Neural progenitor cell (in vitro differentiated cells): ENCODE measurements around the gene IL10RB. TPM values are rescaled to one million over a fixed set of nuclear protein-coding genes. Genes with fewer than 3 reads are reported as not detected.

Source experiments
- DNase-seq: peaks from one replicate; pipeline ENCODE4 v3.0.0-alpha.2; 2016; ENCODE audit warnings: low spot score
- H2AFZ ChIP-seq: fragments of 200-600 bp; sonication (generic); replicated peaks from 2 replicates; pipeline ENCODE4 v1.6.1; 2016; ENCODE audit warnings: antibody characterized with exemption
- H3F3A ChIP-seq: fragments of 200-600 bp; sonication (generic); 2 replicates; pipeline ENCODE4 v1.6.1; 2016; ENCODE audit warnings: antibody characterized with exemption, low read depth
- H3K27ac ChIP-seq: fragments of 200-600 bp; sonication (generic); 2 replicates; pipeline ENCODE4 v1.5.1; 2016; ENCODE audit warnings: mild to moderate bottlenecking
- H3K27me3 ChIP-seq: fragments of 200-600 bp; sonication (generic); 2 replicates; pipeline ENCODE4 v1.6.1; 2016; ENCODE audit warnings: mild to moderate bottlenecking, moderate library complexity
- H3K36me3 ChIP-seq: fragments of 200-600 bp; sonication (generic); 2 replicates; pipeline ENCODE4 v1.5.1; 2016
- H3K4me1 ChIP-seq: fragments of 200-600 bp; sonication (generic); 2 replicates; pipeline ENCODE4 v1.6.1; 2016; ENCODE audit warnings: mixed run types
- H3K4me2 ChIP-seq: fragments of 200-600 bp; sonication (generic); 2 replicates; pipeline ENCODE4 v1.6.1; 2016
- H3K4me3 ChIP-seq: fragments of 200-600 bp; sonication (generic); 2 replicates; pipeline ENCODE4 v1.5.1; 2016
- H3K79me2 ChIP-seq: fragments of 200-600 bp; sonication (generic); 2 replicates; pipeline ENCODE4 v1.6.1; 2016; ENCODE audit warnings: low read depth
- H3K9ac ChIP-seq: fragments of 200-600 bp; sonication (generic); 2 replicates; pipeline ENCODE4 v1.6.1; 2016
- H3K9me3 ChIP-seq: fragments of 200-600 bp; sonication (generic); 2 replicates; pipeline ENCODE4 v1.5.1; 2016; ENCODE audit warnings: low read depth
- H4K20me1 ChIP-seq: fragments of 200-600 bp; sonication (generic); 2 replicates; pipeline ENCODE4 v1.6.1; 2016; ENCODE audit warnings: low read depth
- H3K27ac Mint-ChIP-seq: 3 replicates; pipeline ENCODE4 v1.8.0; 2021; ENCODE audit warnings: mixed read lengths
- H3K27me3 Mint-ChIP-seq: 2 replicates; pipeline ENCODE4 v1.8.0; 2022; ENCODE audit warnings: low read depth, mild to moderate bottlenecking, inconsistent platforms, moderate library complexity, mixed read lengths; ENCODE audit not compliant: insufficient read depth
- H3K36me3 Mint-ChIP-seq: 3 replicates; pipeline ENCODE4 v1.8.0; 2021; ENCODE audit warnings: mixed read lengths
- H3K4me1 Mint-ChIP-seq: 3 replicates; pipeline ENCODE4 v1.8.0; 2021; ENCODE audit warnings: mixed read lengths
- H3K4me3 Mint-ChIP-seq: 3 replicates; pipeline ENCODE4 v1.8.0; 2021; ENCODE audit warnings: mild to moderate bottlenecking, moderate library complexity, mixed read lengths
- H3K9me3 Mint-ChIP-seq: 3 replicates; pipeline ENCODE4 v1.8.0; 2020; ENCODE audit warnings: mixed read lengths
- CTCF ChIP-seq: fragments of 200-600 bp; sonication (generic); IDR thresholded peaks from 2 replicates; pipeline ENCODE4 v1.5.1; 2017; ENCODE audit warnings: antibody characterized with exemption, mild to moderate bottlenecking
- EZH2 ChIP-seq: fragments of 200-600 bp; sonication (generic); IDR thresholded peaks from 2 replicates; pipeline ENCODE4 v1.6.1; 2017; ENCODE audit warnings: antibody characterized with exemption, mild to moderate bottlenecking, moderate library complexity
- EZH2phosphoT487 ChIP-seq: fragments of 200-600 bp; sonication (generic); IDR thresholded peaks from 2 replicates; pipeline ENCODE4 v1.6.1; 2017; ENCODE audit warnings: antibody characterized with exemption
- total RNA-seq: library from RNA; depleted of rRNA; stranded (reverse); fragments of >200 nt; gene quantifications from 2 replicates; pipeline ENCODE4 v1.2.3, GENCODE V29; 2015; ENCODE audit warnings: low replicate concordance

IL10RB gene
- total RNA-seq, 1 donor from 2014 or later: 3.1 TPM

GRCh38 chr21:33267250-33267649, 1.1 kb downstream of the IL10RB start:
- DNase-seq: no peak
- H3K4me3 Mint-ChIP-seq: peak overlapping the region; percentile 90
- peak overlapping the region; percentile 76 for H3K4me2 ChIP-seq
- peaks cover 20% of the 10 kb centered on the region for H3K27me3 ChIP-seq
- H3K27ac ChIP-seq: no peak overlapping the region
- H3K4me1 Mint-ChIP-seq: peaks cover 19% of the 10 kb centered on the region
- no peak for TF ChIP-seq CTCF
- no peak for TF ChIP-seq EZH2phosphoT487
- TF ChIP-seq EZH2: no peak
- peaks cover 14% of the 10 kb centered on the region for H4K20me1 ChIP-seq
- no peaks in the 10 kb centered on the region for H3K9me3 Mint-ChIP-seq
- H3K36me3 Mint-ChIP-seq: peaks cover 16% of the 10 kb centered on the region
- H3K79me2 ChIP-seq: no peaks in the 10 kb centered on the region
- H3K27ac Mint-ChIP-seq: no peak overlapping the region
- no peak overlapping the region for H2AFZ ChIP-seq
- peaks cover 13% of the 10 kb centered on the region for H3K27me3 Mint-ChIP-seq
- peaks cover 22% of the 10 kb centered on the region for H3F3A ChIP-seq
- H3K4me3 ChIP-seq: peak overlapping the region; percentile 68
- no peak overlapping the region for H3K9ac ChIP-seq
- no peaks in the 10 kb centered on the region for H3K36me3 ChIP-seq
- peaks cover 4% of the 10 kb centered on the region for H3K4me1 ChIP-seq
- H3K9me3 ChIP-seq: no peaks in the 10 kb centered on the region

- Histone ChIP-seq H3K4me3 (no peak overlapping the region), H3K4me2 (no peak overlapping the region), H4K20me1 (peaks cover 14% of the 10 kb centered on the region), H3K9me3 (no peaks in the 10 kb centered on the region), H3K27me3 (peaks cover 20% of the 10 kb centered on the region), H3F3A (peaks cover 22% of the 10 kb centered on the region), H3K36me3 (no peaks in the 10 kb centered on the region), H3K4me1 (peaks cover 4% of the 10 kb centered on the region), H3K27ac (no peak overlapping the region), H2AFZ (no peak overlapping the region), H3K79me2 (no peaks in the 10 kb centered on the region), H3K9ac (no peak overlapping the region)
- DNase-seq: no peak
- H3K9me3 Mint-ChIP-seq: no peaks in the 10 kb centered on the region
- H3K27ac Mint-ChIP-seq: no peak overlapping the region
- H3K4me1 Mint-ChIP-seq: peaks cover 19% of the 10 kb centered on the region
- H3K4me3 Mint-ChIP-seq: peak overlapping the region; percentile 28
- no peak for TF ChIP-seq EZH2
- TF ChIP-seq EZH2phosphoT487: no peak
- no peak for TF ChIP-seq CTCF
- peaks cover 11% of the 10 kb centered on the region for H3K36me3 Mint-ChIP-seq
- peaks cover 13% of the 10 kb centered on the region for H3K27me3 Mint-ChIP-seq
Measured at GRCh38 chr21:33268393-33268736, 2.2 kb downstream of the IL10RB start.

- no peak overlapping the region for H3K27ac ChIP-seq
- H3K36me3 Mint-ChIP-seq: peaks cover 14% of the 10 kb centered on the region
- peaks cover 20% of the 10 kb centered on the region for H3K27me3 ChIP-seq
- no peak overlapping the region for H3K4me3 Mint-ChIP-seq
- H3K4me1 Mint-ChIP-seq: peaks cover 19% of the 10 kb centered on the region
- H3K36me3 ChIP-seq: no peaks in the 10 kb centered on the region
- H3K27ac Mint-ChIP-seq: no peak overlapping the region
- peaks cover 14% of the 10 kb centered on the region for H4K20me1 ChIP-seq
- H3K9me3 Mint-ChIP-seq: no peaks in the 10 kb centered on the region
- no peak overlapping the region for H3K4me3 ChIP-seq
- no peak for DNase-seq
- H3K9ac ChIP-seq: no peak overlapping the region
- peaks cover 13% of the 10 kb centered on the region for H3K27me3 Mint-ChIP-seq
- H3K9me3 ChIP-seq: no peaks in the 10 kb centered on the region
- H3K79me2 ChIP-seq: no peaks in the 10 kb centered on the region
- H3F3A ChIP-seq: peaks cover 22% of the 10 kb centered on the region
- no peak overlapping the region for H3K4me2 ChIP-seq
- H2AFZ ChIP-seq: no peak overlapping the region
- TF ChIP-seq EZH2phosphoT487 (no peak), CTCF (no peak)
- peaks cover 4% of the 10 kb centered on the region for H3K4me1 ChIP-seq
Measured at GRCh38 chr21:33268737-33269441, 2.7 kb downstream of the IL10RB start.
